OCI-LY1 (cell line): ENCODE measurements around the gene NR4A1.

ENCODE experiments used
- H2AFZ ChIP-seq: fragments of 200-600 bp; sonication (generic), shearing (Covaris generic); 2 replicates; pipeline ENCODE4 v1.6.0; 2014; ENCODE audit warnings: antibody characterized with exemption, mild to moderate bottlenecking, low read length
- H3F3A ChIP-seq: fragments of 200-600 bp; sonication (generic), shearing (Covaris generic); 2 replicates; pipeline ENCODE4 v1.6.0; 2014; ENCODE audit warnings: mild to moderate bottlenecking, antibody characterized with exemption, low read length, moderate library complexity; ENCODE audit not compliant: insufficient read depth
- H3K27ac ChIP-seq: fragments of 200-600 bp; sonication (generic); 2 replicates; pipeline ENCODE4 v1.5.1; 2014; ENCODE audit warnings: low read length, mixed run types, mild to moderate bottlenecking, low read depth; ENCODE audit not compliant: poor library complexity, severe bottlenecking
- H3K27me3 ChIP-seq: fragments of 200-600 bp; sonication (generic); 2 replicates; pipeline ENCODE4 v1.6.0; 2014; ENCODE audit warnings: antibody characterized with exemption, mild to moderate bottlenecking, low read length, moderate library complexity; ENCODE audit not compliant: insufficient read depth
- H3K36me3 ChIP-seq: fragments of 200-600 bp; sonication (generic); 2 replicates; pipeline ENCODE4 v1.6.1; 2014; ENCODE audit warnings: mild to moderate bottlenecking, antibody characterized with exemption, low read length, moderate library complexity, mixed read lengths; ENCODE audit not compliant: insufficient read depth
- H3K4me1 ChIP-seq: fragments of 200-600 bp; sonication (generic); 2 replicates; pipeline ENCODE4 v1.5.1; 2014; ENCODE audit warnings: mild to moderate bottlenecking, low read length, moderate library complexity; ENCODE audit not compliant: insufficient read depth, severe bottlenecking
- H3K4me2 ChIP-seq: fragments of 200-600 bp; sonication (generic), shearing (Covaris generic); 2 replicates; pipeline ENCODE4 v1.6.1; 2014; ENCODE audit warnings: low read length
- H3K4me3 ChIP-seq: fragments of 200-600 bp; sonication (generic); 2 replicates; pipeline ENCODE4 v1.5.1; 2014; ENCODE audit warnings: low read length, low read depth, mild to moderate bottlenecking, mixed read lengths; ENCODE audit not compliant: poor library complexity, severe bottlenecking
- H3K79me2 ChIP-seq: fragments of 200-600 bp; shearing (Covaris generic); 2 replicates; pipeline ENCODE4 v1.6.1; 2016; ENCODE audit warnings: mixed run types, low read length, mixed read lengths; ENCODE audit not compliant: insufficient read depth
- H3K9ac ChIP-seq: fragments of 200-600 bp; sonication (generic), shearing (Covaris generic); 2 replicates; pipeline ENCODE4 v1.6.1; 2014; ENCODE audit warnings: mild to moderate bottlenecking, low read length, mixed read lengths
- H3K9me2 ChIP-seq: fragments of 200-600 bp; sonication (generic), shearing (Covaris generic); 2 replicates; pipeline ENCODE4 v1.6.1; 2014; ENCODE audit warnings: low read depth, mild to moderate bottlenecking, low read length, mixed read lengths
- H3K9me3 ChIP-seq: fragments of 200-600 bp; shearing (Covaris generic); 2 replicates; pipeline ENCODE4 v1.6.1; 2014; ENCODE audit warnings: low read length, mixed read lengths
- H4K20me1 ChIP-seq: fragments of 200-600 bp; sonication (generic), shearing (Covaris generic); 2 replicates; pipeline ENCODE4 v1.6.0; 2016; ENCODE audit warnings: mild to moderate bottlenecking, low read length; ENCODE audit not compliant: insufficient read depth
- CTCF ChIP-seq: fragments of 200-600 bp; sonication (generic), shearing (Covaris generic); IDR thresholded peaks from 2 replicates; pipeline ENCODE4 v1.5.1; 2017; ENCODE audit warnings: mild to moderate bottlenecking, antibody characterized with exemption, low read length, moderate library complexity, mixed read lengths
- EZH2 ChIP-seq: fragments of 200-600 bp; sonication (generic), shearing (Covaris generic); IDR thresholded peaks from 2 replicates; pipeline ENCODE4 v1.8.0; 2017; ENCODE audit warnings: borderline replicate concordance, mixed run types, mild to moderate bottlenecking, antibody characterized with exemption, low read length, moderate library complexity, mixed read lengths

The NR4A1 gene

GRCh38 chr12:52004042-52004648 lies 47.1 kb upstream of the NR4A1 start:
- Histone ChIP-seq H3F3A (no peaks in the 10 kb centered on the region), H3K27ac (no peak overlapping the region), H3K9me3 (no peaks in the 10 kb centered on the region), H3K4me1 (peaks cover 12% of the 10 kb centered on the region), H3K4me3 (no peak overlapping the region), H3K36me3 (no peaks in the 10 kb centered on the region), H3K4me2 (no peak overlapping the region), H3K79me2 (no peaks in the 10 kb centered on the region), H2AFZ (no peak overlapping the region), H3K27me3 (peaks cover 4% of the 10 kb centered on the region; the same call in 1 of the 2 replicates), H3K9ac (no peak overlapping the region), H4K20me1 (no peaks in the 10 kb centered on the region), H3K9me2 (no peaks in the 10 kb centered on the region)
- TF ChIP-seq CTCF, result peak; percentile 55
- no peak for TF ChIP-seq EZH2

- Histone ChIP-seq H3F3A (no peaks in the 10 kb centered on the region), H3K4me3 (no peak overlapping the region), H3K79me2 (no peaks in the 10 kb centered on the region), H3K4me1 (peaks cover 12% of the 10 kb centered on the region), H3K4me2 (no peak overlapping the region), H3K9ac (no peak overlapping the region), H3K9me2 (no peaks in the 10 kb centered on the region), H4K20me1 (no peaks in the 10 kb centered on the region), H2AFZ (no peak overlapping the region), H3K36me3 (no peaks in the 10 kb centered on the region), H3K27me3 (no peaks in the 10 kb centered on the region; the same call in 1 of the 2 replicates), H3K27ac (no peak overlapping the region), H3K9me3 (no peaks in the 10 kb centered on the region)
- TF ChIP-seq CTCF (no peak), EZH2 (no peak)
Measured at GRCh38 chr12:52005218-52005902, 45.9 kb upstream of the NR4A1 start.

GRCh38 chr12:52005903-52006703 lies 45.1 kb upstream of the NR4A1 start:
- TF ChIP-seq EZH2 (no peak), CTCF (no peak)
- H3K9ac ChIP-seq, result no peak overlapping the region
- no peak overlapping the region for H3K27ac ChIP-seq
- H2AFZ ChIP-seq, result no peak overlapping the region
- H3K9me3 ChIP-seq, result no peaks in the 10 kb centered on the region
- peak overlapping the region; percentile 55 for H3K4me3 ChIP-seq
- H3K4me1 ChIP-seq, result peaks cover 12% of the 10 kb centered on the region
- H3F3A ChIP-seq, result no peaks in the 10 kb centered on the region
- H3K79me2 ChIP-seq, result no peaks in the 10 kb centered on the region
- H3K27me3 ChIP-seq, result no peaks in the 10 kb centered on the region; the same call in 1 of the 2 replicates
- H3K9me2 ChIP-seq, result no peaks in the 10 kb centered on the region
- H4K20me1 ChIP-seq, result no peaks in the 10 kb centered on the region
- H3K4me2 ChIP-seq, result peak overlapping the region; percentile 63
- no peaks in the 10 kb centered on the region for H3K36me3 ChIP-seq
